ENCODE data around the gene DRAP1. TPM values are rescaled to one million over a fixed set of nuclear protein-coding genes. Genes with fewer than 3 reads are reported as not detected.

Gene DRAP1
- total RNA-seq, 1 donor from 2014 or later: 59.2 TPM

- Histone ChIP-seq H3K27ac (no peak overlapping the region), H3K27me3 (no peaks in the 10 kb centered on the region), H3K4me3 (no peak overlapping the region), H3K4me1 (peaks cover 47% of the 10 kb centered on the region), H3K36me3 (no peaks in the 10 kb centered on the region), H3K9me3 (no peaks in the 10 kb centered on the region)
- no peak for DNase-seq (ENCODE audit: extremely low spot score in 2 of 2)
- TF ChIP-seq CTCF (IDR thresholded peaks at IDR 0.05) (no peak), POLR2AphosphoS5 (IDR thresholded peaks at IDR 0.05; ENCODE audit: insufficient read depth in 1 of 2, low read depth in 1 of 2) (no peak), POLR2A (IDR thresholded peaks at IDR 0.05) (no peak)
- intact Hi-C loops (cut with DNase I): no loop called here
These were observed 22.9 kb upstream of the DRAP1 start for GRCh38 chr11:65896034-65896999.

- DNase-seq (ENCODE audit: extremely low spot score in 2 of 2): no peak
- H3K4me1 ChIP-seq: peaks cover 40% of the 10 kb centered on the region
- no peak overlapping the region for H3K4me3 ChIP-seq
- H3K27me3 ChIP-seq: no peaks in the 10 kb centered on the region
- TF ChIP-seq POLR2A (IDR thresholded peaks at IDR 0.05) (no peak), CTCF (IDR thresholded peaks at IDR 0.05) (no peak), POLR2AphosphoS5 (IDR thresholded peaks at IDR 0.05; ENCODE audit: insufficient read depth in 1 of 2, low read depth in 1 of 2) (no peak)
- no peaks in the 10 kb centered on the region for H3K9me3 ChIP-seq
- intact Hi-C loops (cut with DNase I): no loop called here
- H3K36me3 ChIP-seq: no peaks in the 10 kb centered on the region
- H3K27ac ChIP-seq: no peak overlapping the region
These were observed 22.2 kb upstream of the DRAP1 start for GRCh38 chr11:65897020-65897471.

GRCh38 chr11:65898656-65899355 is 20.4 kb upstream of the DRAP1 start:
- Histone ChIP-seq H3K27me3 (no peaks in the 10 kb centered on the region), H3K4me1 (peaks cover 22% of the 10 kb centered on the region), H3K9me3 (no peaks in the 10 kb centered on the region), H3K27ac (peak overlapping the region; percentile 69), H3K36me3 (no peaks in the 10 kb centered on the region), H3K4me3 (peak overlapping the region; percentile 55 to 56)
- no peak for DNase-seq (ENCODE audit: extremely low spot score in 2 of 2)
- TF ChIP-seq POLR2A (IDR thresholded peaks at IDR 0.05) (no peak), CTCF (IDR thresholded peaks at IDR 0.05) (no peak), POLR2AphosphoS5 (IDR thresholded peaks at IDR 0.05; ENCODE audit: insufficient read depth in 1 of 2, low read depth in 1 of 2) (no peak)
- intact Hi-C loops (cut with DNase I): no loop called here

GRCh38 chr11:65899356-65900124 is 19.7 kb upstream of the DRAP1 start:
- peak overlapping the region; percentile 55 to 56 for H3K4me3 ChIP-seq
- intact Hi-C loops (cut with DNase I): no loop called here
- H3K4me1 ChIP-seq: peaks cover 17% of the 10 kb centered on the region
- no peaks in the 10 kb centered on the region for H3K9me3 ChIP-seq
- peak overlapping the region; percentile 69 for H3K27ac ChIP-seq
- TF ChIP-seq CTCF (IDR thresholded peaks at IDR 0.05): peak in 1 of 3 experiments; percentile 5
- TF ChIP-seq POLR2A (IDR thresholded peaks at IDR 0.05): no peak
- peak in 1 of 2 donors; percentile 73 for TF ChIP-seq POLR2AphosphoS5 (IDR thresholded peaks at IDR 0.05; ENCODE audit: insufficient read depth in 1 of 2, low read depth in 1 of 2)
- no peaks in the 10 kb centered on the region for H3K36me3 ChIP-seq
- no peak for DNase-seq (ENCODE audit: extremely low spot score in 2 of 2)
- H3K27me3 ChIP-seq: no peaks in the 10 kb centered on the region
